Upper lobe of left lung (tissue), 6 donors: ENCODE results near the gene ILK. TPM values are rescaled to one million over a fixed set of nuclear protein-coding genes. Genes with fewer than 3 reads are reported as not detected.

Experiments used
- ATAC-seq, 2 donors: fragments of 200-7000 bp; cut with Tn5 transposase; one replicate each; pipeline ENCODE4 v1.9.1; 2022; ENCODE audit warnings: mild to moderate bottlenecking in 2 of 2, moderate library complexity in 2 of 2; ENCODE audit not compliant: low FRiP score in 2 of 2
- DNase-seq, 2 donors: peaks; one replicate each; pipeline ENCODE4 v3.0.0-alpha.2; 2019 to 2020
- H3K27ac ChIP-seq, 4 donors: fragments of 200-600 bp; sonication (generic); one replicate each; pipeline ENCODE4 v1.5.1; 2016 to 2019
- H3K27me3 ChIP-seq, 4 donors: fragments of 200-600 bp; sonication (generic); one replicate each; pipeline ENCODE4 v1.5.1; 2017 to 2019
- H3K36me3 ChIP-seq, 4 donors: fragments of 200-600 bp; sonication (generic); one replicate each; pipeline ENCODE4 v1.5.1; 2016 to 2019
- H3K4me1 ChIP-seq, 4 donors: fragments of 200-600 bp; sonication (generic); one replicate each; pipeline ENCODE4 v1.5.1; 2018 to 2019
- H3K4me3 ChIP-seq, 4 donors: fragments of 200-600 bp; sonication (generic); one replicate each; pipeline ENCODE4 v1.5.1; 2017 to 2019; ENCODE audit warnings: mild to moderate bottlenecking in 2 of 4, moderate library complexity in 1 of 4
- H3K9me3 ChIP-seq, 4 donors: fragments of 200-600 bp; sonication (generic); one replicate each; pipeline ENCODE4 v1.5.1; 2018 to 2019
- EP300 ChIP-seq, 4 donors: sonication (generic); formaldehyde crosslinking; IDR thresholded peaks; one replicate each; pipeline ENCODE4 v1.5.1; 2017; ENCODE audit warnings: antibody characterized with exemption in 4 of 4, control low read depth in 2 of 4
- POLR2A ChIP-seq, 4 donors: fragments of 450-650 bp; IDR thresholded peaks; one replicate each; pipeline ENCODE4 v1.5.1; 2016 to 2017; ENCODE audit warnings: antibody characterized with exemption in 4 of 4, mild to moderate bottlenecking in 2 of 4
- POLR2AphosphoS5 ChIP-seq, 2 donors: sonication (generic); formaldehyde crosslinking; IDR thresholded peaks; one replicate each; pipeline ENCODE4 v1.5.1; 2017; ENCODE audit warnings: antibody characterized with exemption in 2 of 2
- WGBS, 2 donors: methylation state at CpG; one replicate each; pipeline ENCODE4 v1.1.5; 2017 to 2018; 5-methylcytosine and 5-hydroxymethylcytosine counted together
- total RNA-seq, 6 donors: library from RNA; depleted of rRNA in 4 of 6; stranded (reverse); fragments of >200 nt in 4 of 6; gene quantifications; one replicate each; pipeline versions ENCODE4 v1.1.0 to v1.2.1, GENCODE V29; 2016 to 2021
- TF ChIP-seq, protein P1 (sequence below), 6 experiments: fragments of 450-650 bp in 4 of 6; fragments of 200-600 bp in 2 of 6; sonication (generic) in 2 of 6; IDR thresholded peaks; one replicate each; pipeline ENCODE4 v1.5.1; 2016 to 2019; ENCODE audit warnings: antibody characterized with exemption in 6 of 6
- donor health status: DM: no; HTN: no; CAD: no; lungs with moderate emphysema.
- donor health status: DM: no; HTN: yes; CAD: no; lungs with severe emphysema.

The ILK gene
- total RNA-seq, 6 donors from 2014 or later: 130 to 191 (median 146) TPM

DNA sequence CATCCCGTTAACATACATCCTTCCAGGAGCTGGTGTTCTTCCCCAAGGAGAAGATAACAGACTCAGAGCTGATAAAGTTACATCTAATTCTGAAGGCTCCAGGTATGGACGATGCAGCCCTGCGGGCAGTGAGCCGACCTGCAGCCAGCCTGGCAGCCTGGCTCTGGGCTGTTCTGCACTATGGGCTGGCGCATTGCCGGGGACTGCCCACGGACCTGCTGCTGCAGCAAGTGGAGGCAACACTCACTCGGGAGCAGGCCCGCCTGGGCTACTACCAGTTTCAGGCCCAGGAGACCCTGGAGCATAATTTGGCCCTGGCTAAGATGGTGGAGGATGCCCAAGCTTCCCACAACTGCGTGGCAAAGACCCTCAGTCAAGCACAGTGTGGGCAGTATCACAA lies 39.9 kb upstream of the ILK start:
- Histone ChIP-seq H3K4me3 (no peak overlapping the region), H3K36me3 (no peaks in the 10 kb centered on the region), H3K4me1 (peaks cover 0 to 5% (median 2%) of the 10 kb centered on the region in 4 donors), H3K27me3 (no peaks in the 10 kb centered on the region), H3K27ac (no peak overlapping the region), H3K9me3 (no peaks in the 10 kb centered on the region)
- DNase-seq: no peak
- WGBS, 2 donors: 78 to 86% methylated on average over 2 to 9 of the region's 10 CpGs
- TF ChIP-seq, protein P1, sequence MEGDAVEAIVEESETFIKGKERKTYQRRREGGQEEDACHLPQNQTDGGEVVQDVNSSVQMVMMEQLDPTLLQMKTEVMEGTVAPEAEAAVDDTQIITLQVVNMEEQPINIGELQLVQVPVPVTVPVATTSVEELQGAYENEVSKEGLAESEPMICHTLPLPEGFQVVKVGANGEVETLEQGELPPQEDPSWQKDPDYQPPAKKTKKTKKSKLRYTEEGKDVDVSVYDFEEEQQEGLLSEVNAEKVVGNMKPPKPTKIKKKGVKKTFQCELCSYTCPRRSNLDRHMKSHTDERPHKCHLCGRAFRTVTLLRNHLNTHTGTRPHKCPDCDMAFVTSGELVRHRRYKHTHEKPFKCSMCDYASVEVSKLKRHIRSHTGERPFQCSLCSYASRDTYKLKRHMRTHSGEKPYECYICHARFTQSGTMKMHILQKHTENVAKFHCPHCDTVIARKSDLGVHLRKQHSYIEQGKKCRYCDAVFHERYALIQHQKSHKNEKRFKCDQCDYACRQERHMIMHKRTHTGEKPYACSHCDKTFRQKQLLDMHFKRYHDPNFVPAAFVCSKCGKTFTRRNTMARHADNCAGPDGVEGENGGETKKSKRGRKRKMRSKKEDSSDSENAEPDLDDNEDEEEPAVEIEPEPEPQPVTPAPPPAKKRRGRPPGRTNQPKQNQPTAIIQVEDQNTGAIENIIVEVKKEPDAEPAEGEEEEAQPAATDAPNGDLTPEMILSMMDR (IDR thresholded peaks at IDR 0.05): no peak
- no peak for TF ChIP-seq POLR2AphosphoS5 (IDR thresholded peaks at IDR 0.05)
- no peak for TF ChIP-seq POLR2A (IDR thresholded peaks at IDR 0.05)
- no peak for TF ChIP-seq EP300 (IDR thresholded peaks at IDR 0.05)
- no peak for ATAC-seq

DNA sequence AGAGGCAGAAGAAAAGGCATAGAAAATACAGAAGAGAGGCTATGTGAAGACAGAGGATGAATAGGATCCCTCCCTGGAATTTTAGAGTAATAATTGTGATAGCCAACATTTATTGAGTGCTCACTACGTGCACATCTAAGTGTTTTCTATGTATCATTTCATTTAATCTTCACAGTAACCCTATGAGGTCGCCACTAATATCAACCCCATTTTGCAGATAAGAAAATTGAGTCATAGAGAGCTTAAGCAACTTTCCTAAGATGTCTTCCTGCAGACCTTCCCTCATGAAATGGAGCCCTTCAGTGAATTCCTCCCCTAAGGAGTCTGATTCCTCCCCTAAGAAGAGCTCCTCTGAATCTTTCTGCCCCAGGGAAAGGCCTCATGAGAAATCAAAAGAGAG lies 38.2 kb upstream of the ILK start:
- H3K27me3 ChIP-seq: no peaks in the 10 kb centered on the region
- no peaks in the 10 kb centered on the region for H3K9me3 ChIP-seq
- no peaks in the 10 kb centered on the region for H3K36me3 ChIP-seq
- 62 to 83% methylated on average over 2 of the region's 2 CpGs for WGBS, 2 donors
- H3K27ac ChIP-seq: no peak overlapping the region
- TF ChIP-seq POLR2AphosphoS5 (IDR thresholded peaks at IDR 0.05): no peak
- TF ChIP-seq EP300 (IDR thresholded peaks at IDR 0.05): no peak
- TF ChIP-seq, protein P1 (IDR thresholded peaks at IDR 0.05): no peak
- no peak for TF ChIP-seq POLR2A (IDR thresholded peaks at IDR 0.05)
- H3K4me3 ChIP-seq: no peak overlapping the region
- H3K4me1 ChIP-seq: peaks cover 0 to 7% (median 3%) of the 10 kb centered on the region in 4 donors
- DNase-seq (no peak), ATAC-seq (no peak)

DNA sequence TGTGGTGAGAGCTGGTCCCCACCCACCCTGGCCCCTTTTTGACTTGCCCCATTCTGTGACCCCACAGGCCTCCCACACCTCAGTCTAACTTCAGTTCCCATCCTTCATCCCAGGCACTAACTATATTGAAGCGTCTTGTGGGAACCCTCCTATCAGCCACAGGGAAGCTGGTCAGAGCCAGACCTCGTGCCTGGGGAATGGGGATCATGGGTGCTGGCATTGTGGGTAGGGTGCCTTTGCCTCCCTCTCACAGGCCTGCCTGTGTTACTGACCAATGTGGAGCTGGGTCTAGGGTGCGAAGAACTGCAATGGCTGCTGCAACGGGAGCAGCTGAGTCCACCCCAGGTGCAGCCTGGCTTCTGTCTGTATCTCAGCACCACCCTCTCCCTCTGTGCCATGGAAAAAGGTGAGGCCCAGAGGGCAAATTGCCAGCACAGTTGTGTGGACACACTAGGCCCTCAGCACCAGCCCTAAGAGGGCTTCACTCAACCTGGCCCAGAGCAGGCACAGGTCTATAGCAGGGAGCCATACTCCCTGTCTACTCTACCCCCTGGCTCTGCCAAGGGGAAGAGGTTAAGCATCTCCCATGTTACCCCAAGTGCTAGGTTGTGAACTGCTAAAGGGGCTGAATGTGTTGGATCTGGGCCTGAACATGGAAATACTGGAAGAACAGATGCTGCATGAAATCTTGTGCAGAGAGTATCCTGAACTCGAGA lies 37.4 kb upstream of the ILK start:
- 92 to 94% methylated on average over 2 to 5 of the region's 5 CpGs for WGBS, 2 donors
- Histone ChIP-seq H3K27ac (no peak overlapping the region), H3K27me3 (no peaks in the 10 kb centered on the region), H3K36me3 (no peaks in the 10 kb centered on the region), H3K4me3 (no peak overlapping the region), H3K4me1 (peaks cover 0 to 13% (median 3%) of the 10 kb centered on the region in 4 donors), H3K9me3 (no peaks in the 10 kb centered on the region)
- TF ChIP-seq, protein P1 (IDR thresholded peaks at IDR 0.05): no peak
- no peak for TF ChIP-seq POLR2AphosphoS5 (IDR thresholded peaks at IDR 0.05)
- no peak for ATAC-seq
- no peak for DNase-seq

DNA sequence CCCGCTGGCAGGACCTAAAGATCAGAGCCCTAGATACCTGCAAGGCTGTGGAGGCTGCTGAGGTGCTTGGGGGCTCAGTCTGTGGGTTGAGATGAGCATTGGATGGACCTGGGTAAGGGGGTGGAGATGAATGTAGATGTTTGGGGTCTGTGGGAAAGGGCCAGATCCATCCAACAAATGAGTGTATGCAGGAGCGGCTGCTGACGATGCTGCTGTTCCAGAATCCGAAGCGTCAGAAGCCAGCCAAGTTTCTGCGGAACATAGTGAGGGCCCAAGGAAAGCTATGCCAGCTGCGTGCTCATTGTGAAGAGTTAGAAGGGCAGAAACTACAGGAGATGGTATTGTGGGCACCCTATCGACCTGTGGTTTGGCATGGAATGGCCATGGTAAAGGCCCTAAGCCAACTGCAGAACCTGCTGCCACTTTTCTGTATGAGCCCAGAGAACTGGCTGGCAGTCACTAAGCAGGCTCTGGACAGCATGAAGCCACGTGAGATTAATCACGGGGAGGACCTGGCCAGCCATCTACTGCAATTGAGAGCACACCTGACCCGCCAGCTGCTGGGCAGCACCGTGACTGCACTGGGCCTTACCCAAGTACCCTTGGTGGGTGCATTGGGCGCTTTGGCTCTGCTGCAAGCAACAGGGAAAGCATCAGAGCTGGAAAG lies 36.7 kb upstream of the ILK start:
- Histone ChIP-seq H3K27ac (no peak overlapping the region), H3K36me3 (no peaks in the 10 kb centered on the region), H3K4me3 (no peak overlapping the region), H3K4me1 (peaks cover 0 to 16% (median 3%) of the 10 kb centered on the region in 4 donors), H3K27me3 (no peaks in the 10 kb centered on the region), H3K9me3 (no peaks in the 10 kb centered on the region)
- ATAC-seq (no peak), DNase-seq (no peak)
- WGBS, 2 donors: 84 to 93% methylated on average over 12 to 13 of the region's 13 CpGs
- TF ChIP-seq POLR2AphosphoS5 (IDR thresholded peaks at IDR 0.05): no peak
- TF ChIP-seq, protein P1 (IDR thresholded peaks at IDR 0.05): no peak

DNA sequence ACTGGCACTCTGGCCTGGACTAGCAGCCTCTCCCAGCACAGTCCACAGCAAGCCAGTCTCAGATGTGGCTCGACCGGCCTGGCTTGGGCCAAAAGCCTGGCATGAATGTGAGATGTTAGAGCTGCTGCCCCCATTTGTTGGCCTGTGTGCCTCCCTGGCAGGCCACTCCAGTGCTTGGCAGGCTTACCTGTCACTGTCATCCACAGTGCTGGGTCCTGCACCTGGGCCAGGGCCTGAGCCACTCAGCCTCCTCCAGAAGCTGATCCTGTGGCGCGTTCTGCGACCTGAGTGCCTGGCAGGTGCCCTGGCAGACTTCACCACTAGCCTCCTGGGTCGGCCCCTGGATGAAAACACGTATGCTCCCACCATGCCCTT lies 36.2 kb upstream of the ILK start:
- WGBS, 2 donors: 100% methylated on average over 1 to 7 of the region's 7 CpGs
- peaks cover 0 to 16% (median 3%) of the 10 kb centered on the region in 4 donors for H3K4me1 ChIP-seq
- ATAC-seq (no peak), DNase-seq (no peak)
- H3K9me3 ChIP-seq: no peaks in the 10 kb centered on the region
- H3K27me3 ChIP-seq: no peaks in the 10 kb centered on the region
- H3K4me3 ChIP-seq: no peak overlapping the region
- no peaks in the 10 kb centered on the region for H3K36me3 ChIP-seq
- H3K27ac ChIP-seq: no peak overlapping the region
- TF ChIP-seq, protein P1 (IDR thresholded peaks at IDR 0.05): no peak
- TF ChIP-seq POLR2AphosphoS5 (IDR thresholded peaks at IDR 0.05): no peak
- no peak for TF ChIP-seq EP300 (IDR thresholded peaks at IDR 0.05)
- no peak for TF ChIP-seq POLR2A (IDR thresholded peaks at IDR 0.05)
